HG03354 (cell line): ENCODE measurements around the gene CHST11.

ENCODE experiments used
- ATAC-seq: cut with Tn5 transposase; IDR thresholded peaks from one replicate; pipeline ENCODE4 v1.9.1; 2021; ENCODE audit warnings: mild to moderate bottlenecking; ENCODE audit not compliant: unreplicated experiment, poor library complexity, severe bottlenecking

The CHST11 gene

GRCh38 chr12:104752881-104753280, 296.1 kb downstream of the CHST11 start:
- no peak for ATAC-seq

DNA sequence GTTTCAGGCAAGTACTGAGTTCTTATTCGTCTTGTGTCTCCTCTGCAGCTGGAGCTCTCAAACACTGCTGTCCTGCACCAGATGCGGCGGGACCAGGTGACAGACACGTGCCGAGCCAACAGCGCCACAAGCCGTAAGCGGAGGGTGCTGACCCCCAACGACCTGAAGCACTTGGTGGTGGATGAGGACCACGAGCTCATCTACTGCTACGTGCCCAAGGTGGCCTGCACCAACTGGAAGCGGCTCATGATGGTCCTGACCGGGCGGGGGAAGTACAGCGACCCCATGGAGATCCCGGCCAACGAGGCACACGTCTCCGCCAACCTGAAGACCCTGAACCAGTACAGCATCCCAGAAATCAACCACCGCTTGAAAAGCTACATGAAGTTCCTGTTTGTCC, 300.2 kb downstream of the CHST11 start:
- ATAC-seq = no peak

GRCh38 chr12:104758771-104759170, 302.0 kb downstream of the CHST11 start:
- no peak for ATAC-seq

GRCh38 chr12:104761091-104761490, 304.3 kb downstream of the CHST11 start:
- ATAC-seq = no peak

DNA sequence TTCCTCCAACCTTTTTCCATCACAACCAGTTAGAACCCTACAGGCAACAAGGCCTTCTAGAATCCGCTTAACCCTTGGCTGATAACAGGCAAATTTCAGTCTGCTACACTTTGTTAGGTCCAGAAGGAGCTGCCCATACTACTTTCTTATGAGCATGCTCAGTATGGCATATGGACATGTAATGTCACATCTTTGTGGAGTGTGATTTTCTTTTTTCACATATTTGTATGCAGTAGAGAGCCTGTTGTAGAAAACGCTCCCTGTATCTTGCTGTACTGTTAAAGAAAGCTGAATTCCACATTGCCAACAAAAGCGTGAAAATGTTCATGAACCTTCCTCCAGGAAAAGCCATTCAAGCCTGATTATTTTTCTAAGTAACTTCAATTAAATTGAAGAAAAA, 304.9 kb downstream of the CHST11 start:
- ATAC-seq = no peak

- ATAC-seq = no peak
Measured at GRCh38 chr12:104763168-104763805, 306.5 kb downstream of the CHST11 start.

GRCh38 chr12:104764225-104765091, 307.7 kb downstream of the CHST11 start:
- peak; percentile 37 for ATAC-seq

DNA sequence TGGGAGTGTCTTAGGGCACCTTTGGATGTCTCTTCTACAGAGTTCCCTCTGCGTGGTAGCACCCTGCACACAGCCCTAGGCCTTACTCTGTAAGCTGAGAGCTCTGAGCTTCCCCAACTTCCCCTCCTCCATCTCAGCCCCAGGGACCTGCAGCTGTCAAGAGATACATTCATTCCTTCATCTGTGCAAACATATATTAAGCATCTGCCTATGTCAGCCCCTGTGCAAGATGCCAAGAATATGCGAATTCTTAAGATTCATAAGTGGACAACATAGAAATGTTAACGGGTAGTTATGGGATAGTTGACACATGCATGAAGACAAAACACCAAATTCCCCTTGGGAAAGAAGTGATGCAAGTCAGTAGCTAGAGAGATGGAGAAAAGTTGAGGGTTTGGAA, 310.5 kb downstream of the CHST11 start:
- ATAC-seq = no peak

DNA sequence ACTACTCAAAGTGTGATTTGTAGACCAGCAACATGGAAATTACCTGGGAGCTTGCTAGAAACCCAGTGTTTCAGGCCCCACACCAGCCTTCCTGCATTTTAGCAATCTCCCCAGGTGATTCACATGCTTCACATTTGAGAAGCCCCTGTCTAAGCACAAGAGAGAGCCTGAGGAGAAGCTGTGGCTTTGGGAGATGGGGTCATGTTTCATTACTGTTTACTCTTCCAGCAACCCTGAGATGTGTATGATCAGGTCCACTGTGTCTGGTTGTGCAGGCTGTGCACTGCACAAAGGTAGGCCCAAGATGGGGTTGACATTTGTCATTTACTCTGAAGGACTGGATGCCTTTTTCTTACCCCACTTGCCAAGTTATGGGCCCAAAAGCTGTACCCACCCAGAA, 311.3 kb downstream of the CHST11 start:
- no peak for ATAC-seq

GRCh38 chr12:104769144-104769561, 312.4 kb downstream of the CHST11 start:
- no peak for ATAC-seq

DNA sequence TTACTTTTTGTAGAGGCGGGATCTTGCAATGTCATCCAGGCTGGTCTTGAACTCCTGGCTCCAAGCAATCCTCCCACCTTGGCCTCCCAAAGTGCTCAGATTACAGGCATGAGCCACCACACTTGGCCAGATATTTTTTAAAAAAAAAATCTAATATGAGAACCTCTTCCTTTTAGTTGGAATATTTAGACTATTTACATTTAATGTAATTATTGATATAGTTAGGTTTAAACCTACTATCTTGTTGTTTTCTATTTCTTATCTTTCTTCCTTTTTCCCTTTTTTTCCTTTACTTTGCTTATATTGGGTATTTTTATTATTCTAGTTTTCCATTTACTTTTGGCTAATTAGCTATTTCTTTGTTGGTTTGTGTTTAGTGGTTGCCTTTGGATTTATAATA, 315.6 kb downstream of the CHST11 start:
- ATAC-seq = no peak

DNA sequence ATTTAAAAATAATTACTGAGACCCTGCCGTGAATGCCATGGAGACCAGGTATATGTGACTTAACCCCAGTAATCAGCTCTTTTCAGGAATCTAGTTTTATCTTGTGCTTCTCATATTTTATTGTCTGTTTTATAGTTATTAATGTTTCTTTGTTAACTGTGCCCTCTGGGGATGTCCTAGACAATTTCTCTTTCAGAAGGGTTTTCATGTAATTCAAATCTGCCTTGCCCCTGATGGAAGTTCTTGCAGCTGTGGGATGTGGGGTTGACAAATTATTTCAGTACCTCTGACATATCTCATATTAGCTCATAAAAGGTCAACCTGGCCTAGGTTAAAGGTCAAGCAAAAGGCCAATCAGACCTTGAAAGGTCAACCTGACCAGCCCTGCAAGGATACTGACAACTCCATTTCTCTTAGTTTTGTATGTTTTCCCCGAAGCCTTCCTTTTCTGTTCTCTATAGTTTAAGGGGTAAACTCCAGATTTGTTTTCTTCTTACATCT, 319.0 kb downstream of the CHST11 start:
- ATAC-seq = no peak

DNA sequence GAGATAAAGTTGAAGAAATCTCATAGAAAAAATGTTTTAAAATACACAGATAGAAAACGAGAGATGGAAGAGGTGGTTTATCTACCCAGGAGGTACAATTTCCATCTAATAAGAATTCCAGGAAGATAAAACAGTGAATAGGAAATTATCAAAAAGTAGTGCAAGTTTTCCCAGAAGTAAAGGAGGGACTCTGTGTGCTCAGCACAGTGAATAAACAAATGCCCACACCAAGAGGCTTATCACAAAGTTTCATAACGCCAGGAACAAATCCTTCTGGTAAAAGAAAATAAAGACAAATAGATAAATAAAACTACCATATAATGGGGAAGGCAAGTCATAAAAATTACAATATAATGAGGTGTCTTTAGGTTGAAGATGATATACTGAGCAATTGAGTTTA, 322.4 kb downstream of the CHST11 start:
- no peak for ATAC-seq

DNA sequence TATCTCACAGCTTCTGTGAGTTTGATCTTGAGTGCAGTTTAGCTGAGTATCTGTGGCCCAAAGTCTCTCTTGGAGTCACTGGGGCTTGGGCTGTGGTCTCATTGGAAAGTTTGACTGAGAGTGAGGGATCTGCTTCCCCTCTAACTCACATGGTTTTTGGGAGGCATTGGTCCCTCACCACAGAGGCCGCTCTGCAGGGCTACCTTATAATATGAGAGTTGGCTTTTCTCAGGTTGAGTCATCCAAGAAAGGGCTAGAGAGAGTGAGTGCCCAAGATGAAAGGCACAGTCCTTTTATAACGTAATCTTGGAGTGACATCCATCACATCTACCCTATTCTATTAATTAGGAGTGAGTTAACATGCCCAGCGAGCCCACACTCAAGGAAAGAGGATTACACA, 325.5 kb downstream of the CHST11 start:
- ATAC-seq = no peak

GRCh38 chr12:104784592-104784991, 327.8 kb downstream of the CHST11 start:
- ATAC-seq = no peak

- ATAC-seq = no peak
Measured at GRCh38 chr12:104785886-104786285, 329.1 kb downstream of the CHST11 start.

DNA sequence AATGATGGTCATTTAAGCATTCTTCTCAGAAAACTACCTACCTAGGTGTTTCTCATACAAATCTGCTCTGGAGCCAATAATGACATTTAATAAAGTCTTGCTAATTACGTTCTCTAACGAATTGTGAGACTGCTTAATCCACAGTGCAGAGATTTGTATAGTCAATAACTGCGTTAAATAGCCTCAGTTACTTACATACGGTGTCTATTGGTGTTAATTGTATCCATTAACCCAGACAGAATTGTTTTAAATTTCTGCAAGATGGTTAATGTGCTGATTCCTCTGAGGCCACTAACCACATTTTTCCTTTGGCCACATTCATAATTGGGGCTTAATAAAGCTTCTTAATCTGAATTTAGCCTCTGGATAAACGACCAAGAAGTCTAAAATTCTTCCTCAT, 329.6 kb downstream of the CHST11 start:
- ATAC-seq = no peak

GRCh38 chr12:104788840-104789271, 332.1 kb downstream of the CHST11 start:
- ATAC-seq = no peak

- peak; percentile 57 for ATAC-seq
Measured at GRCh38 chr12:104790296-104791125, 333.8 kb downstream of the CHST11 start.

DNA sequence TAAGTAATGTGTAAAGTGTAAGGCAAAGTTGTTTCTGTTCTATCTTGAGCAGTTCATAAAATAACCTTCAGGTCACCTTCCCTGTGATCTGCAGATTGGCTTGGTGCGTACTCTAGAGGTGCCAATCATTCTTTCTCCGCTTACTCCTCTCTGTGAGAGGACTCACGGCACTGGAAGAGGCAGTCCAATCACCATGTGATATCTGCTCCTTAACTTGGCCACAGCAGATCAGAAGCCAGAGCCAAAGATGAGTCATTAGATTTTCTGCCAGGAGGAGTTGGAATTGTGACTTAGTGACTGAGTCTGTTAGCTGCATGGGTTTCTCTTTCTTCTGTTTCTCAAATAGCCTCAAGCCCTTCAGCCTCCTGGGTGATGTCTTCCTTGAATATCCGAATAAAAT, 335.8 kb downstream of the CHST11 start:
- no peak for ATAC-seq
